GM12878 (cell line): ENCODE results near the gene ITIH5.

Experiments
- BHLHE40 ChIP-seq, 2 experiments: fragments of 450-650 bp in 1 of 2; IDR thresholded peaks; 2 replicates each; pipeline ENCODE4 v1.6.1; 2011 to 2017; ENCODE audit warnings: low read depth in 2 of 2, borderline replicate concordance in 1 of 2, improper control_type of control experiment in 1 of 2, low read length in 1 of 2, mild to moderate bottlenecking in 1 of 2
- CHD2 ChIP-seq: IDR thresholded peaks from 2 replicates; pipeline ENCODE4 v1.6.1; 2011; ENCODE audit warnings: low read depth, low read length, improper control_type of control experiment, borderline replicate concordance
- EP300 ChIP-seq, 2 experiments: fragments of 150-350 bp in 1 of 2; IDR thresholded peaks; 2 replicates each; pipeline ENCODE4 v1.6.1; 2011 to 2012; ENCODE audit warnings: low read depth in 2 of 2, low read length in 2 of 2, borderline replicate concordance in 1 of 2, improper control_type of control experiment in 1 of 2, inconsistent platforms in 1 of 2; ENCODE audit not compliant: control insufficient read depth in 1 of 2
- EZH2 ChIP-seq: IDR thresholded peaks from 2 replicates; pipeline ENCODE4 v1.6.1; 2012; ENCODE audit warnings: low read depth, mild to moderate bottlenecking, control low read depth, inconsistent platforms, low read length, borderline replicate concordance; ENCODE audit not compliant: control insufficient read depth
- TAF1 ChIP-seq: IDR thresholded peaks from 2 replicates; pipeline ENCODE4 v1.6.1; 2011; ENCODE audit warnings: mild to moderate bottlenecking, low read depth, low read length, borderline replicate concordance
- TF ChIP-seq, protein P1 (sequence below), 3 experiments: IDR thresholded peaks in 2 of 3; conservative IDR thresholded peaks in 1 of 3; 2 replicates each; pipeline ENCODE4 v1.5.1; 2011; ENCODE audit warnings: low read depth in 3 of 3, low read length in 3 of 3, mild to moderate bottlenecking in 3 of 3, control low read depth in 2 of 3, moderate library complexity in 2 of 3, inconsistent platforms in 1 of 3, mixed read lengths in 1 of 3; ENCODE audit not compliant: control insufficient read depth in 2 of 3, insufficient read depth in 1 of 3; ENCODE audit errors: extremely low read depth in 1 of 3
- TF ChIP-seq, protein P2 (sequence below): IDR thresholded peaks from 2 replicates; pipeline ENCODE4 v1.6.1; 2011; ENCODE audit warnings: borderline replicate concordance, low read depth, mild to moderate bottlenecking, moderate library complexity, low read length; ENCODE audit not compliant: insufficient read depth, poor library complexity, severe bottlenecking
- TF ChIP-seq, protein P3 (sequence below): IDR thresholded peaks from 2 replicates; pipeline ENCODE4 v1.6.1; 2011; ENCODE audit warnings: mild to moderate bottlenecking, low read depth, low read length, moderate library complexity; ENCODE audit not compliant: insufficient replicate concordance
- TF ChIP-seq, protein P4 (sequence below): IDR thresholded peaks from 2 replicates; pipeline ENCODE4 v1.6.1; 2011; ENCODE audit warnings: low read depth, low read length, improper control_type of control experiment, borderline replicate concordance
- TF ChIP-seq, protein P5 (sequence below): IDR thresholded peaks from 2 replicates; pipeline ENCODE4 v1.6.1; 2012; ENCODE audit warnings: low read depth, low read length, improper control_type of control experiment

DNA sequence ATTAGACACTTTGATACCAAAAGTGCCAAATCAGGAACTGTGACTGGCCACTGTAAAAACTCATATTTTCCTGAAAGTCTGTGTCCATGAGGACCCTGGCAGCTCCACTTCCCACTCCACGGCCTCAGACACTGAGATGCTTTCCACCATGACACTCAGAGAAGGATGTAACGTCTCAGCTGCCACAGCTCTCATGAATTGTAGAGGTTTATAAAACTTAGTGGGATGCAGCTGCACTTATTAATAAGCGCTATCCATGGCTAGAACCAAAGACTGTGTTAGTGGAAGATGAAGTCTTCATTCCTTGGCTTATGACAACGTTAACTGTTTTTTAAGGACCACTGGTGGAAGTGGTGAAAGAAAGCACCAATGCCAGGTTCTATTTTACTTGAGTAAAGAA, 121.0 kb downstream of the ITIH5 start:
- TF ChIP-seq, protein P1, sequence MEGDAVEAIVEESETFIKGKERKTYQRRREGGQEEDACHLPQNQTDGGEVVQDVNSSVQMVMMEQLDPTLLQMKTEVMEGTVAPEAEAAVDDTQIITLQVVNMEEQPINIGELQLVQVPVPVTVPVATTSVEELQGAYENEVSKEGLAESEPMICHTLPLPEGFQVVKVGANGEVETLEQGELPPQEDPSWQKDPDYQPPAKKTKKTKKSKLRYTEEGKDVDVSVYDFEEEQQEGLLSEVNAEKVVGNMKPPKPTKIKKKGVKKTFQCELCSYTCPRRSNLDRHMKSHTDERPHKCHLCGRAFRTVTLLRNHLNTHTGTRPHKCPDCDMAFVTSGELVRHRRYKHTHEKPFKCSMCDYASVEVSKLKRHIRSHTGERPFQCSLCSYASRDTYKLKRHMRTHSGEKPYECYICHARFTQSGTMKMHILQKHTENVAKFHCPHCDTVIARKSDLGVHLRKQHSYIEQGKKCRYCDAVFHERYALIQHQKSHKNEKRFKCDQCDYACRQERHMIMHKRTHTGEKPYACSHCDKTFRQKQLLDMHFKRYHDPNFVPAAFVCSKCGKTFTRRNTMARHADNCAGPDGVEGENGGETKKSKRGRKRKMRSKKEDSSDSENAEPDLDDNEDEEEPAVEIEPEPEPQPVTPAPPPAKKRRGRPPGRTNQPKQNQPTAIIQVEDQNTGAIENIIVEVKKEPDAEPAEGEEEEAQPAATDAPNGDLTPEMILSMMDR (IDR thresholded peaks at IDR 0.05 in 2 of 3, conservative IDR thresholded peaks at IDR 0.05 in 1 of 3; ENCODE audit: control insufficient read depth in 2 of 3, extremely low read depth in 1 of 3, insufficient read depth in 1 of 3, low read depth in 3 of 3, low read length in 3 of 3) = no peak
- TF ChIP-seq, protein P2, sequence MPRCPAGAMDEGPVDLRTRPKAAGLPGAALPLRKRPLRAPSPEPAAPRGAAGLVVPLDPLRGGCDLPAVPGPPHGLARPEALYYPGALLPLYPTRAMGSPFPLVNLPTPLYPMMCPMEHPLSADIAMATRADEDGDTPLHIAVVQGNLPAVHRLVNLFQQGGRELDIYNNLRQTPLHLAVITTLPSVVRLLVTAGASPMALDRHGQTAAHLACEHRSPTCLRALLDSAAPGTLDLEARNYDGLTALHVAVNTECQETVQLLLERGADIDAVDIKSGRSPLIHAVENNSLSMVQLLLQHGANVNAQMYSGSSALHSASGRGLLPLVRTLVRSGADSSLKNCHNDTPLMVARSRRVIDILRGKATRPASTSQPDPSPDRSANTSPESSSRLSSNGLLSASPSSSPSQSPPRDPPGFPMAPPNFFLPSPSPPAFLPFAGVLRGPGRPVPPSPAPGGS = no peak
- TF ChIP-seq, protein P3, sequence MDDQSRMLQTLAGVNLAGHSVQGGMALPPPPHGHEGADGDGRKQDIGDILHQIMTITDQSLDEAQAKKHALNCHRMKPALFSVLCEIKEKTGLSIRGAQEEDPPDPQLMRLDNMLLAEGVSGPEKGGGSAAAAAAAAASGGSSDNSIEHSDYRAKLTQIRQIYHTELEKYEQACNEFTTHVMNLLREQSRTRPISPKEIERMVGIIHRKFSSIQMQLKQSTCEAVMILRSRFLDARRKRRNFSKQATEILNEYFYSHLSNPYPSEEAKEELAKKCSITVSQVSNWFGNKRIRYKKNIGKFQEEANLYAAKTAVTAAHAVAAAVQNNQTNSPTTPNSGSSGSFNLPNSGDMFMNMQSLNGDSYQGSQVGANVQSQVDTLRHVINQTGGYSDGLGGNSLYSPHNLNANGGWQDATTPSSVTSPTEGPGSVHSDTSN = no peak
- TF ChIP-seq EZH2 = no peak
- TF ChIP-seq CHD2 = no peak
- no peak for TF ChIP-seq BHLHE40 (IDR thresholded peaks at IDR 0.05; ENCODE audit: borderline replicate concordance in 1 of 2, low read depth in 2 of 2, low read length in 1 of 2)
- TF ChIP-seq, protein P4, sequence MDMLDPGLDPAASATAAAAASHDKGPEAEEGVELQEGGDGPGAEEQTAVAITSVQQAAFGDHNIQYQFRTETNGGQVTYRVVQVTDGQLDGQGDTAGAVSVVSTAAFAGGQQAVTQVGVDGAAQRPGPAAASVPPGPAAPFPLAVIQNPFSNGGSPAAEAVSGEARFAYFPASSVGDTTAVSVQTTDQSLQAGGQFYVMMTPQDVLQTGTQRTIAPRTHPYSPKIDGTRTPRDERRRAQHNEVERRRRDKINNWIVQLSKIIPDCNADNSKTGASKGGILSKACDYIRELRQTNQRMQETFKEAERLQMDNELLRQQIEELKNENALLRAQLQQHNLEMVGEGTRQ = no peak
- no peak for TF ChIP-seq TAF1
- TF ChIP-seq, protein P5, sequence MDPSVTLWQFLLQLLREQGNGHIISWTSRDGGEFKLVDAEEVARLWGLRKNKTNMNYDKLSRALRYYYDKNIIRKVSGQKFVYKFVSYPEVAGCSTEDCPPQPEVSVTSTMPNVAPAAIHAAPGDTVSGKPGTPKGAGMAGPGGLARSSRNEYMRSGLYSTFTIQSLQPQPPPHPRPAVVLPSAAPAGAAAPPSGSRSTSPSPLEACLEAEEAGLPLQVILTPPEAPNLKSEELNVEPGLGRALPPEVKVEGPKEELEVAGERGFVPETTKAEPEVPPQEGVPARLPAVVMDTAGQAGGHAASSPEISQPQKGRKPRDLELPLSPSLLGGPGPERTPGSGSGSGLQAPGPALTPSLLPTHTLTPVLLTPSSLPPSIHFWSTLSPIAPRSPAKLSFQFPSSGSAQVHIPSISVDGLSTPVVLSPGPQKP = no peak
- TF ChIP-seq EP300 (IDR thresholded peaks at IDR 0.05; ENCODE audit: borderline replicate concordance in 1 of 2, control insufficient read depth in 1 of 2, low read depth in 2 of 2, low read length in 2 of 2) = no peak
